WTC11 (cell line): ENCODE measurements around the gene STAB2. TPM values are rescaled to one million over a fixed set of nuclear protein-coding genes. Genes with fewer than 3 reads are reported as not detected.

Experiments used
- ATAC-seq: fragments of 200-7000 bp; cut with Tn5 transposase; 2 replicates; pipeline ENCODE4 v1.10.0; 2021; ENCODE audit warnings: mild to moderate bottlenecking, moderate library complexity
- CTCF ChIA-PET: fragments of 300-600 bp; sonication (Branson Sonifier 250); formaldehyde crosslinking; loops from one replicate; lab custom pipeline; 2021; ENCODE audit warnings: antibody characterized with exemption; lab: Charles Lee
- POLR2A ChIA-PET: fragments of 350-600 bp; sonication (Branson Sonifier 250); formaldehyde crosslinking; loops from one replicate; lab custom pipeline; 2021; ENCODE audit warnings: antibody characterized with exemption; lab: Charles Lee
- DNase-seq: peaks from one replicate; pipeline ENCODE4 v3.0.0; 2021; ENCODE audit warnings: low spot score
- H3K27ac Mint-ChIP-seq: 2 replicates; pipeline ENCODE4 v1.8.0; 2021; ENCODE audit warnings: mixed read lengths
- H3K27me3 Mint-ChIP-seq: 2 replicates; pipeline ENCODE4 v1.8.0; 2021; ENCODE audit warnings: low read depth, mild to moderate bottlenecking, moderate library complexity, mixed read lengths
- H3K36me3 Mint-ChIP-seq: 2 replicates; pipeline ENCODE4 v1.8.0; 2021; ENCODE audit warnings: mixed read lengths
- H3K4me1 Mint-ChIP-seq: 2 replicates; pipeline ENCODE4 v1.8.0; 2022; ENCODE audit warnings: mixed read lengths
- H3K4me3 Mint-ChIP-seq: 2 replicates; pipeline ENCODE4 v1.8.0; 2021; ENCODE audit warnings: mild to moderate bottlenecking, moderate library complexity, mixed read lengths
- H3K9me3 Mint-ChIP-seq: 2 replicates; pipeline ENCODE4 v1.8.0; 2021; ENCODE audit warnings: mixed read lengths
- AFF4 ChIP-seq: sonication (generic); formaldehyde crosslinking; IDR thresholded peaks from 2 replicates; pipeline ENCODE4 v1.8.1; 2023; ENCODE audit warnings: mild to moderate bottlenecking, missing genetic modification reagents, borderline replicate concordance
- CREM ChIP-seq: sonication (generic); formaldehyde crosslinking; IDR thresholded peaks from 2 replicates; pipeline ENCODE4 v1.8.1; 2022; ENCODE audit warnings: mild to moderate bottlenecking, missing genetic modification reagents, moderate library complexity
- CTCF ChIP-seq: fragments of 200-600 bp; IDR thresholded peaks from 2 replicates; pipeline ENCODE4 v1.8.0; 2022; ENCODE audit warnings: antibody characterized with exemption
- E2F1 ChIP-seq: sonication (generic); formaldehyde crosslinking; IDR thresholded peaks from 2 replicates; pipeline ENCODE4 v1.8.0; 2022; ENCODE audit warnings: mild to moderate bottlenecking, missing genetic modification reagents
- GABPB1 ChIP-seq: sonication (generic); formaldehyde crosslinking; IDR thresholded peaks from 2 replicates; pipeline ENCODE4 v1.8.1; 2023; ENCODE audit warnings: mild to moderate bottlenecking, missing genetic modification reagents
- GRHL2 ChIP-seq: fragments of 250-450 bp; sonication (Bioruptor Pico); IDR thresholded peaks from 2 replicates; pipeline ENCODE4 v1.8.0; 2022; ENCODE audit warnings: mild to moderate bottlenecking, moderate library complexity; ENCODE audit not compliant: insufficient replicate concordance, severe bottlenecking
- JUN ChIP-seq: sonication (generic); formaldehyde crosslinking; IDR thresholded peaks from 2 replicates; pipeline ENCODE4 v1.8.0; 2023; ENCODE audit warnings: mild to moderate bottlenecking, missing genetic modification reagents
- KAT7 ChIP-seq: sonication (generic); formaldehyde crosslinking; IDR thresholded peaks from 2 replicates; pipeline ENCODE4 v1.8.1; 2023; ENCODE audit warnings: missing genetic modification reagents, mild to moderate bottlenecking, borderline replicate concordance
- MYBL2 ChIP-seq: sonication (generic); formaldehyde crosslinking; IDR thresholded peaks from 2 replicates; pipeline ENCODE4 v1.8.1; 2023; ENCODE audit warnings: mild to moderate bottlenecking, moderate library complexity, missing genetic modification reagents
- NFYB ChIP-seq: sonication (generic); formaldehyde crosslinking; conservative IDR thresholded peaks from 2 replicates; pipeline ENCODE4 v1.8.0; 2022; ENCODE audit warnings: low read depth, missing genetic modification reagents
- SP1 ChIP-seq: sonication (generic); formaldehyde crosslinking; conservative IDR thresholded peaks from 2 replicates; pipeline ENCODE4 v1.8.1; 2022; ENCODE audit warnings: missing genetic modification reagents
- TCF7 ChIP-seq: sonication (generic); formaldehyde crosslinking; IDR thresholded peaks from 2 replicates; pipeline ENCODE4 v1.8.0; 2022; ENCODE audit warnings: mild to moderate bottlenecking, low read depth, missing genetic modification reagents, moderate library complexity
- TEAD4 ChIP-seq: sonication (generic); formaldehyde crosslinking; IDR thresholded peaks from 2 replicates; pipeline ENCODE4 v1.8.0; 2022; ENCODE audit warnings: mild to moderate bottlenecking, missing genetic modification reagents
- ZNF219 ChIP-seq: sonication (generic); formaldehyde crosslinking; IDR thresholded peaks from 2 replicates; pipeline ENCODE4 v1.8.0; 2023; ENCODE audit warnings: missing genetic modification reagents, mild to moderate bottlenecking, borderline replicate concordance
- ZNF263 ChIP-seq: sonication (generic); formaldehyde crosslinking; IDR thresholded peaks from 2 replicates; pipeline ENCODE4 v1.8.1; 2022; ENCODE audit warnings: low read depth, mild to moderate bottlenecking, moderate library complexity, missing genetic modification reagents
- ZNF425 ChIP-seq: fragments of 250-450 bp; sonication (Bioruptor Pico); conservative IDR thresholded peaks from 2 replicates; pipeline ENCODE4 v1.9.0; 2021; ENCODE audit warnings: mild to moderate bottlenecking
- ZNF671 ChIP-seq: fragments of 250-450 bp; sonication (Bioruptor Pico); IDR thresholded peaks from 2 replicates; pipeline ENCODE4 v1.8.0; 2021; ENCODE audit warnings: mild to moderate bottlenecking
- total RNA-seq: library from RNA; stranded (reverse); gene quantifications from 3 replicates; pipeline ENCODE4 v1.2.3, GENCODE V29; 2021
- TF ChIP-seq, protein P1 (sequence below): sonication (generic); formaldehyde crosslinking; IDR thresholded peaks from 2 replicates; pipeline ENCODE4 v1.8.1; 2023; ENCODE audit warnings: mild to moderate bottlenecking, missing genetic modification reagents, moderate library complexity
- TF ChIP-seq, protein P2 (sequence below): sonication (generic); formaldehyde crosslinking; IDR thresholded peaks from 2 replicates; pipeline ENCODE4 v1.8.0; 2022; ENCODE audit warnings: mild to moderate bottlenecking, missing genetic modification reagents

Gene STAB2
- total RNA-seq, 1 experiment from 2014 or later = 0.48 TPM

GRCh38 chr12:103556890-103557627 is 30.0 kb upstream of the STAB2 start:
- POLR2A ChIA-PET = no interaction called here
- Mint-ChIP-seq H3K27ac (no peak overlapping the region), H3K27me3 (no peaks in the 10 kb centered on the region; the same call in 1 of the 2 replicates), H3K36me3 (peaks cover 8% of the 10 kb centered on the region; the same call in 1 of the 2 replicates), H3K9me3 (peaks cover 35% of the 10 kb centered on the region), H3K4me3 (no peak overlapping the region), H3K4me1 (no peaks in the 10 kb centered on the region)
- TF ChIP-seq ZNF263 (CRISPR knock-in tag) = no peak
- TF ChIP-seq TCF7 (CRISPR knock-in tag) = no peak
- no peak for TF ChIP-seq KAT7 (CRISPR knock-in tag)
- no peak for TF ChIP-seq ZNF425
- no peak for TF ChIP-seq E2F1 (CRISPR knock-in tag)
- TF ChIP-seq ZNF671 (CRISPR knock-in tag) = no peak
- TF ChIP-seq JUN (CRISPR knock-in tag) = no peak
- TF ChIP-seq SP1 (CRISPR knock-in tag) = no peak
- no peak for TF ChIP-seq AFF4 (CRISPR knock-in tag)
- TF ChIP-seq TEAD4 = no peak
- no peak for TF ChIP-seq GABPB1 (CRISPR knock-in tag)
- TF ChIP-seq CREM (CRISPR knock-in tag) = no peak
- no peak for TF ChIP-seq ZNF219 (CRISPR knock-in tag)
- TF ChIP-seq, protein P1, sequence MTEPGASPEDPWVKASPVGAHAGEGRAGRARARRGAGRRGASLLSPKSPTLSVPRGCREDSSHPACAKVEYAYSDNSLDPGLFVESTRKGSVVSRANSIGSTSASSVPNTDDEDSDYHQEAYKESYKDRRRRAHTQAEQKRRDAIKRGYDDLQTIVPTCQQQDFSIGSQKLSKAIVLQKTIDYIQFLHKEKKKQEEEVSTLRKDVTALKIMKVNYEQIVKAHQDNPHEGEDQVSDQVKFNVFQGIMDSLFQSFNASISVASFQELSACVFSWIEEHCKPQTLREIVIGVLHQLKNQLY (CRISPR knock-in tag) = no peak
- TF ChIP-seq, protein P2, sequence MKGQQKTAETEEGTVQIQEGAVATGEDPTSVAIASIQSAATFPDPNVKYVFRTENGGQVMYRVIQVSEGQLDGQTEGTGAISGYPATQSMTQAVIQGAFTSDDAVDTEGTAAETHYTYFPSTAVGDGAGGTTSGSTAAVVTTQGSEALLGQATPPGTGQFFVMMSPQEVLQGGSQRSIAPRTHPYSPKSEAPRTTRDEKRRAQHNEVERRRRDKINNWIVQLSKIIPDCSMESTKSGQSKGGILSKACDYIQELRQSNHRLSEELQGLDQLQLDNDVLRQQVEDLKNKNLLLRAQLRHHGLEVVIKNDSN (CRISPR knock-in tag) = no peak
- no peak for TF ChIP-seq MYBL2
- no peak for TF ChIP-seq CTCF
- TF ChIP-seq GRHL2 = no peak
- TF ChIP-seq NFYB = no peak
- CTCF ChIA-PET = no interaction called here
- ATAC-seq = no peak
- no peak for DNase-seq
